Lower leg skin (tissue), 3 donors: Measurements from ENCODE around the gene RNPEP.

Source experiments
- CTCF ChIP-seq, 3 donors: fragments of 450-650 bp; IDR thresholded peaks; one replicate each; pipeline ENCODE4 v1.5.1; 2016; ENCODE audit warnings: antibody characterized with exemption in 3 of 3, mild to moderate bottlenecking in 3 of 3, moderate library complexity in 2 of 3
- POLR2A ChIP-seq, 2 donors: fragments of 450-650 bp; IDR thresholded peaks; one replicate each; pipeline ENCODE4 v1.6.1; 2016 to 2017; ENCODE audit warnings: antibody characterized with exemption in 2 of 2, mild to moderate bottlenecking in 1 of 2, moderate library complexity in 1 of 2

- no peak for TF ChIP-seq CTCF (IDR thresholded peaks at IDR 0.05)
- no peak for TF ChIP-seq POLR2A (IDR thresholded peaks at IDR 0.05)
These were observed 37.8 kb upstream of the RNPEP start for GRCh38 chr1:201944639-201945038.
